GM18505 (cell line): Measurements from ENCODE around the gene CYREN.
A peak's percentile ranks its signal among the peaks of the same experiment; 100 is the strongest.

Experiments
- ATAC-seq: cut with Tn5 transposase; IDR thresholded peaks from one replicate; pipeline ENCODE4 v1.9.1; 2021; ENCODE audit not compliant: unreplicated experiment
- POLR2A ChIP-seq: IDR thresholded peaks from 4 replicates; pipeline ENCODE4 v1.6.1; 2011; ENCODE audit warnings: borderline replicate concordance; ENCODE audit not compliant: insufficient read depth, insufficient read length; ENCODE audit errors: extremely low read depth

Gene CYREN

GRCh38 chr7:135206941-135207391 is 36.5 kb upstream of the CYREN start:
- peak; percentile 33 for ATAC-seq
- TF ChIP-seq POLR2A, result no peak

GRCh38 chr7:135205850-135206249 is 35.3 kb upstream of the CYREN start:
- TF ChIP-seq POLR2A, result no peak
- no peak for ATAC-seq

GRCh38 chr7:135204876-135205275 is 34.4 kb upstream of the CYREN start:
- no peak for ATAC-seq

GRCh38 chr7:135204341-135204749 is 33.8 kb upstream of the CYREN start:
- TF ChIP-seq POLR2A, result no peak
- no peak for ATAC-seq

More at GRCh38 chr7:135204876-135205275, 34.4 kb upstream of the CYREN start:
- no peak for TF ChIP-seq POLR2A

- no peak for TF ChIP-seq POLR2A
Observed at GRCh38 chr7:135201350-135201749, 30.8 kb upstream of the CYREN start.

GRCh38 chr7:135200821-135201331 is 30.4 kb upstream of the CYREN start:
- no peak for ATAC-seq

More at GRCh38 chr7:135201350-135201749, 30.8 kb upstream of the CYREN start:
- ATAC-seq, result no peak

GRCh38 chr7:135199439-135199838 is 28.9 kb upstream of the CYREN start:
- ATAC-seq, result no peak
- no peak for TF ChIP-seq POLR2A

More at GRCh38 chr7:135200821-135201331, 30.4 kb upstream of the CYREN start:
- no peak for TF ChIP-seq POLR2A

GRCh38 chr7:135197906-135198655 is 27.6 kb upstream of the CYREN start:
- no peak for ATAC-seq
- TF ChIP-seq POLR2A, result no peak

- TF ChIP-seq POLR2A, result no peak
- ATAC-seq, result no peak
Observed at GRCh38 chr7:135197343-135197742, 26.8 kb upstream of the CYREN start.

GRCh38 chr7:135195968-135196629 is 25.6 kb upstream of the CYREN start:
- TF ChIP-seq POLR2A, result no peak
- no peak for ATAC-seq

- ATAC-seq, result no peak
- TF ChIP-seq POLR2A, result no peak
Observed at GRCh38 chr7:135195156-135195555, 24.6 kb upstream of the CYREN start.

- no peak for ATAC-seq
- no peak for TF ChIP-seq POLR2A
Observed at GRCh38 chr7:135194494-135195095, 24.1 kb upstream of the CYREN start.

- no peak for TF ChIP-seq POLR2A
- no peak for ATAC-seq
Observed at GRCh38 chr7:135193615-135194081, 23.1 kb upstream of the CYREN start.

GRCh38 chr7:135192914-135193536 is 22.5 kb upstream of the CYREN start:
- ATAC-seq, result no peak
- no peak for TF ChIP-seq POLR2A

- ATAC-seq, result no peak
- TF ChIP-seq POLR2A, result no peak
Observed at GRCh38 chr7:135190703-135191102, 20.2 kb upstream of the CYREN start.
